ENCODE results near the gene ZP1. TPM values are rescaled to one million over a fixed set of nuclear protein-coding genes. Genes with fewer than 3 reads are reported as not detected.
A peak's percentile ranks its signal among the peaks of the same experiment; 100 is the strongest.

Gene ZP1
- total and polyA plus RNA-seq, 2 of the 13 experiments (the other 11 are each of a cell fraction or from before 2014, with no cell fraction given), result 0.16 TPM; not detected in 1

DNA sequence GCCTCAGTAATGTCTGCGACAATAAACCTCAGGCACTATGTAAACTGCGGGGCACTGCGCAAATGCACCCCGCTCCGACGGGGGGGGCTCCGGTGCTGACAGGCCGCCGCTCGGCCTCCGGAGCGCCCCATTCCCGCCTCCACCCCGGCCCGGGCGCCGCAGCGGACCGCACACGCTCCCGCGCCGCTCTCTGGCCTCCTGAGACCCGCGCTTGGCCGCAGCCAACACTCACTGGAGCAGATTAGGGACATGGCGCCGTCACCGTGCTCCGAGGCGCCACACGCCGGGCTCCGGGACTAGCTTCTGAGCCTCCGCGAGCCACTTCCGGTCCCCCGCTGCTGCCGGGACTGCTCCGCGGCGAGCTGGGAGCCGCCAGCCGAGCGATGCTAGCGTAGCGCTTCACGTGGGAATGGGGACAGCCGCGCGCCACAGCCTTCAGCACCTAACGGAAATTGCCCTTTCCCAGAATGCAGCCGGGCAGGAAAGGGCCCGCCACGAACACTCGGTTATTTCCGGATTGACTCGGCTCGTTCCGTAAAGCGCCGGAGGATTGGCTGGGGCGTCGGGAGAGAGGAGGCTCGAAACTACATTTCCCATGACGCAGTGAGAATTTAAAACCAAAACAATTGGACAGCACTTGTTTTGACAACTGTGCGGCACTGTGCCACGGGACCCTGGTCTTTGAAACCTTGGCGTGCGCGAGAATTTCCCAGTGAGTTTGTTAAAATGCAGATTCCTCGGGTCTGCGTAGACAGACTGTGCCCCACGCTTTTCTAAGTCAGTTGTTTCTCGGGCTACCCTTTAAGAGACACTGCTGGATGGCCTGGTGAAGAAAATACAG, 39.0 kb downstream of the ZP1 start, which contains the start of gene PRPF19 (continued):
- TF ChIP-seq, protein P1, sequence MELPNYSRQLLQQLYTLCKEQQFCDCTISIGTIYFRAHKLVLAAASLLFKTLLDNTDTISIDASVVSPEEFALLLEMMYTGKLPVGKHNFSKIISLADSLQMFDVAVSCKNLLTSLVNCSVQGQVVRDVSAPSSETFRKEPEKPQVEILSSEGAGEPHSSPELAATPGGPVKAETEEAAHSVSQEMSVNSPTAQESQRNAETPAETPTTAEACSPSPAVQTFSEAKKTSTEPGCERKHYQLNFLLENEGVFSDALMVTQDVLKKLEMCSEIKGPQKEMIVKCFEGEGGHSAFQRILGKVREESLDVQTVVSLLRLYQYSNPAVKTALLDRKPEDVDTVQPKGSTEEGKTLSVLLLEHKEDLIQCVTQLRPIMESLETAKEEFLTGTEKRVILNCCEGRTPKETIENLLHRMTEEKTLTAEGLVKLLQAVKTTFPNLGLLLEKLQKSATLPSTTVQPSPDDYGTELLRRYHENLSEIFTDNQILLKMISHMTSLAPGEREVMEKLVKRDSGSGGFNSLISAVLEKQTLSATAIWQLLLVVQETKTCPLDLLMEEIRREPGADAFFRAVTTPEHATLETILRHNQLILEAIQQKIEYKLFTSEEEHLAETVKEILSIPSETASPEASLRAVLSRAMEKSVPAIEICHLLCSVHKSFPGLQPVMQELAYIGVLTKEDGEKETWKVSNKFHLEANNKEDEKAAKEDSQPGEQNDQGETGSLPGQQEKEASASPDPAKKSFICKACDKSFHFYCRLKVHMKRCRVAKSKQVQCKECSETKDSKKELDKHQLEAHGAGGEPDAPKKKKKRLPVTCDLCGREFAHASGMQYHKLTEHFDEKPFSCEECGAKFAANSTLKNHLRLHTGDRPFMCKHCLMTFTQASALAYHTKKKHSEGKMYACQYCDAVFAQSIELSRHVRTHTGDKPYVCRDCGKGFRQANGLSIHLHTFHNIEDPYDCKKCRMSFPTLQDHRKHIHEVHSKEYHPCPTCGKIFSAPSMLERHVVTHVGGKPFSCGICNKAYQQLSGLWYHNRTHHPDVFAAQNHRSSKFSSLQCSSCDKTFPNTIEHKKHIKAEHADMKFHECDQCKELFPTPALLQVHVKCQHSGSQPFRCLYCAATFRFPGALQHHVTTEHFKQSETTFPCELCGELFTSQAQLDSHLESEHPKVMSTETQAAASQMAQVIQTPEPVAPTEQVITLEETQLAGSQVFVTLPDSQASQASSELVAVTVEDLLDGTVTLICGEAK (IDR thresholded peaks at IDR 0.05), result no peak
- TF ChIP-seq, protein P1 (CRISPR knock-in tag; IDR thresholded peaks at IDR 0.05), result peak; percentile 80; the same call in 1 of the 2 replicates
- TF ChIP-seq SMYD3 (CRISPR knock-in tag; IDR thresholded peaks at IDR 0.05) (no peak), HOXA9 (CRISPR knock-in tag; IDR thresholded peaks at IDR 0.05; ENCODE audit: borderline replicate concordance) (0 out of 2 replicates have a peak, but pooled peaks have one; percentile 18), SALL2 (CRISPR knock-in tag; IDR thresholded peaks at IDR 0.05) (peak; percentile 67; the same call in 1 of the 2 replicates), TP53 (CRISPR knock-in tag; conservative IDR thresholded peaks at IDR 0.05) (no peak), ZNF841 (CRISPR knock-in tag; IDR thresholded peaks at IDR 0.05; ENCODE audit: borderline replicate concordance) (no peak), AGO2 (optimal IDR thresholded peaks at IDR 0.05; ENCODE audit: low read depth, low read length) (peak; percentile 88), NCOA2 (CRISPR knock-in tag; IDR thresholded peaks at IDR 0.05) (peak; percentile 38; the same call in 1 of the 2 replicates), CHD2 (IDR thresholded peaks at IDR 0.05; ENCODE audit: low read depth, low read length) (peak; percentile 82), ARNT2 (CRISPR knock-in tag; IDR thresholded peaks at IDR 0.05; ENCODE audit: low read depth) (peak; percentile 74; the same call in 1 of the 2 replicates), ZNF749 (CRISPR knock-in tag; IDR thresholded peaks at IDR 0.05; ENCODE audit: borderline replicate concordance) (no peak)
- TF ChIP-seq, protein P2, sequence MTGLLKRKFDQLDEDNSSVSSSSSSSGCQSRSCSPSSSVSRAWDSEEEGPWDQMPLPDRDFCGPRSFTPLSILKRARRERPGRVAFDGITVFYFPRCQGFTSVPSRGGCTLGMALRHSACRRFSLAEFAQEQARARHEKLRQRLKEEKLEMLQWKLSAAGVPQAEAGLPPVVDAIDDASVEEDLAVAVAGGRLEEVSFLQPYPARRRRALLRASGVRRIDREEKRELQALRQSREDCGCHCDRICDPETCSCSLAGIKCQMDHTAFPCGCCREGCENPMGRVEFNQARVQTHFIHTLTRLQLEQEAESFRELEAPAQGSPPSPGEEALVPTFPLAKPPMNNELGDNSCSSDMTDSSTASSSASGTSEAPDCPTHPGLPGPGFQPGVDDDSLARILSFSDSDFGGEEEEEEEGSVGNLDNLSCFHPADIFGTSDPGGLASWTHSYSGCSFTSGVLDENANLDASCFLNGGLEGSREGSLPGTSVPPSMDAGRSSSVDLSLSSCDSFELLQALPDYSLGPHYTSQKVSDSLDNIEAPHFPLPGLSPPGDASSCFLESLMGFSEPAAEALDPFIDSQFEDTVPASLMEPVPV (CRISPR knock-in tag; IDR thresholded peaks at IDR 0.05), result peak; percentile 88; the same call in 1 of the 2 replicates
- TF ChIP-seq, protein P3, sequence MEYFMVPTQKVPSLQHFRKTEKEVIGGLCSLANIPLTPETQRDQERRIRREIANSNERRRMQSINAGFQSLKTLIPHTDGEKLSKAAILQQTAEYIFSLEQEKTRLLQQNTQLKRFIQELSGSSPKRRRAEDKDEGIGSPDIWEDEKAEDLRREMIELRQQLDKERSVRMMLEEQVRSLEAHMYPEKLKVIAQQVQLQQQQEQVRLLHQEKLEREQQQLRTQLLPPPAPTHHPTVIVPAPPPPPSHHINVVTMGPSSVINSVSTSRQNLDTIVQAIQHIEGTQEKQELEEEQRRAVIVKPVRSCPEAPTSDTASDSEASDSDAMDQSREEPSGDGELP (IDR thresholded peaks at IDR 0.05; ENCODE audit: borderline replicate concordance, low read depth), result peak; percentile 58; the same call in 1 of the 2 replicates
- TF ChIP-seq, protein P4, sequence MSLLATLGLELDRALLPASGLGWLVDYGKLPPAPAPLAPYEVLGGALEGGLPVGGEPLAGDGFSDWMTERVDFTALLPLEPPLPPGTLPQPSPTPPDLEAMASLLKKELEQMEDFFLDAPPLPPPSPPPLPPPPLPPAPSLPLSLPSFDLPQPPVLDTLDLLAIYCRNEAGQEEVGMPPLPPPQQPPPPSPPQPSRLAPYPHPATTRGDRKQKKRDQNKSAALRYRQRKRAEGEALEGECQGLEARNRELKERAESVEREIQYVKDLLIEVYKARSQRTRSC (CRISPR knock-in tag; IDR thresholded peaks at IDR 0.05; ENCODE audit: low read depth), result no peak
